Kidney glomerular epithelial cell (primary cell): ENCODE data around the gene IPO4.

ENCODE experiments used
- DNase-seq: peaks from one replicate; lab custom pipeline; 2025; lab: John Stamatoyannopoulos, UW

The IPO4 gene

GRCh38 chr14:24146978-24147760 lies 41.4 kb downstream of the IPO4 start, which contains the start of gene RNF31:
TSS of gene RNF31 (plus strand) at chr14:24147498. CDS start at chr14:24147699, 201 bp downstream.
- peak; percentile 96 for DNase-seq

GRCh38 chr14:24146453-24146977 lies 42.1 kb downstream of the IPO4 start, which contains the start of gene PSME2:
TSS of gene PSME2 (minus strand) at chr14:24146610. CDS start at chr14:24146581, 29 bp downstream.
- DNase-seq: peak; percentile 97

- peak; percentile 84 for DNase-seq
Measured at GRCh38 chr14:24145690-24146452, 42.7 kb downstream of the IPO4 start.

- no peak for DNase-seq
Measured at GRCh38 chr14:24145219-24145618, 43.4 kb downstream of the IPO4 start.

- DNase-seq: no peak
Measured at GRCh38 chr14:24144451-24144850, 44.2 kb downstream of the IPO4 start.

GRCh38 chr14:24143511-24143910 lies 45.1 kb downstream of the IPO4 start:
- DNase-seq: no peak

- DNase-seq: peak; percentile 100
Measured at GRCh38 chr14:24141097-24141880, 47.3 kb downstream of the IPO4 start, which contains the start of gene EMC9. TSS of gene EMC9 (minus strand) at chr14:24141591. CDS start at chr14:24141304, 287 bp downstream.

GRCh38 chr14:24139272-24139934 lies 49.2 kb downstream of the IPO4 start:
- no peak for DNase-seq

- DNase-seq: no peak
Measured at GRCh38 chr14:24138396-24139271, 50.0 kb downstream of the IPO4 start.

GRCh38 chr14:24137529-24138395 lies 50.9 kb downstream of the IPO4 start:
- DNase-seq: no peak

- DNase-seq: no peak
Measured at GRCh38 chr14:24136684-24137528, 51.7 kb downstream of the IPO4 start.

GRCh38 chr14:24135834-24136683 lies 52.6 kb downstream of the IPO4 start, which contains the start of gene PSME1:
TSS of gene PSME1 (plus strand) at chr14:24136194. CDS start at chr14:24136263, 69 bp downstream.
- DNase-seq: peak; percentile 77

GRCh38 chr14:24135584-24135833 lies 53.1 kb downstream of the IPO4 start:
- DNase-seq: no peak

GRCh38 chr14:24133735-24134134 lies 54.9 kb downstream of the IPO4 start:
- DNase-seq: no peak

- DNase-seq: no peak
Measured at GRCh38 chr14:24132976-24133375, 55.6 kb downstream of the IPO4 start.

- DNase-seq: no peak
Measured at GRCh38 chr14:24132061-24132685, 56.4 kb downstream of the IPO4 start.

- DNase-seq: no peak
Measured at GRCh38 chr14:24131549-24131966, 57.1 kb downstream of the IPO4 start.
